MM.1S (cell line): ENCODE data around the gene OPRL1.
A peak's percentile ranks its signal among the peaks of the same experiment; 100 is the strongest.

ENCODE experiments used
- DNase-seq: peaks from one replicate; pipeline ENCODE4 v3.0.0-alpha.2; 2015
- H2AFZ ChIP-seq: fragments of 300-600 bp; sonication (generic); 2 replicates; pipeline ENCODE4 v1.6.0; 2016; ENCODE audit warnings: antibody characterized with exemption, low read length
- H3F3A ChIP-seq: fragments of 300-600 bp; sonication (generic); 2 replicates; pipeline ENCODE4 v1.6.1; 2016; ENCODE audit warnings: mild to moderate bottlenecking, antibody characterized with exemption, low read length, moderate library complexity, mixed read lengths; ENCODE audit not compliant: insufficient read depth
- H3K27ac ChIP-seq: fragments of 300-600 bp; sonication (generic); 2 replicates; pipeline ENCODE4 v1.5.1; 2016; ENCODE audit warnings: mild to moderate bottlenecking, low read length
- H3K27me3 ChIP-seq: fragments of 300-600 bp; sonication (generic); replicated peaks from 2 replicates; pipeline ENCODE4 v1.6.0; 2016; ENCODE audit warnings: low read length; ENCODE audit not compliant: insufficient read depth
- H3K36me3 ChIP-seq: fragments of 300-600 bp; sonication (generic); replicated peaks from 2 replicates; pipeline ENCODE4 v1.6.1; 2016; ENCODE audit warnings: mild to moderate bottlenecking, low read length, mixed read lengths; ENCODE audit not compliant: insufficient read depth
- H3K4me1 ChIP-seq: fragments of 300-600 bp; sonication (generic); 2 replicates; pipeline ENCODE4 v1.6.1; 2016; ENCODE audit warnings: low read length, mixed read lengths
- H3K4me2 ChIP-seq: fragments of 300-600 bp; sonication (generic); 2 replicates; pipeline ENCODE4 v1.6.0; 2016; ENCODE audit warnings: low read depth, low read length
- H3K4me3 ChIP-seq: fragments of 300-600 bp; sonication (generic); 2 replicates; pipeline ENCODE4 v1.5.1; 2016; ENCODE audit warnings: low read length, mixed read lengths
- H3K79me2 ChIP-seq: fragments of 300-600 bp; sonication (generic); 2 replicates; pipeline ENCODE4 v1.6.1; 2016; ENCODE audit warnings: mixed run types, low read length, mixed read lengths
- H3K9ac ChIP-seq: fragments of 300-600 bp; sonication (generic); 2 replicates; pipeline ENCODE4 v1.6.1; 2016; ENCODE audit warnings: low read length, mixed read lengths
- H3K9me2 ChIP-seq: fragments of 300-600 bp; sonication (generic); replicated peaks from 2 replicates; pipeline ENCODE4 v1.6.1; 2016; ENCODE audit warnings: mild to moderate bottlenecking, low read length, mixed read lengths; ENCODE audit not compliant: insufficient read depth
- H3K9me3 ChIP-seq: fragments of 300-600 bp; sonication (generic); replicated peaks from 2 replicates; pipeline ENCODE4 v1.6.1; 2016; ENCODE audit warnings: mild to moderate bottlenecking, low read length, mixed read lengths; ENCODE audit not compliant: insufficient read depth
- H4K20me1 ChIP-seq: fragments of 300-600 bp; sonication (generic); 2 replicates; pipeline ENCODE4 v1.6.1; 2016; ENCODE audit warnings: mild to moderate bottlenecking, low read length, moderate library complexity, mixed read lengths; ENCODE audit not compliant: insufficient read depth
- CTCF ChIP-seq: fragments of 300-600 bp; sonication (generic); IDR thresholded peaks from 2 replicates; pipeline ENCODE4 v1.5.1; 2016; ENCODE audit warnings: antibody characterized with exemption, low read length, mixed read lengths
- EZH2 ChIP-seq: fragments of 300-600 bp; sonication (generic); optimal IDR thresholded peaks from 2 replicates; pipeline ENCODE3; 2017; ENCODE audit warnings: low read depth, mild to moderate bottlenecking, antibody characterized with exemption, low read length, mixed read lengths
- EZH2phosphoT487 ChIP-seq: fragments of 300-600 bp; sonication (generic); IDR thresholded peaks from 2 replicates; pipeline ENCODE4 v1.6.1; 2018; ENCODE audit warnings: antibody characterized with exemption, low read length

OPRL1 gene

GRCh38 chr20:64041781-64042053, 38.2 kb upstream of the OPRL1 start:
- no peak overlapping the region for H3K27ac ChIP-seq
- H3K4me1 ChIP-seq = no peaks in the 10 kb centered on the region
- DNase-seq = no peak
- H3K9me2 ChIP-seq = no peaks in the 10 kb centered on the region
- peaks cover 71% of the 10 kb centered on the region for H3K27me3 ChIP-seq
- no peaks in the 10 kb centered on the region for H3K9me3 ChIP-seq
- no peak overlapping the region; the same call in 1 of the 2 replicates for H3K4me3 ChIP-seq
- H3F3A ChIP-seq = no peaks in the 10 kb centered on the region
- H3K9ac ChIP-seq = no peak overlapping the region
- TF ChIP-seq EZH2 (no peak), CTCF (no peak), EZH2phosphoT487 (no peak)
- peak overlapping the region; percentile 92; the same call in 1 of the 2 replicates for H3K4me2 ChIP-seq
- peak overlapping the region; percentile 70; the same call in 1 of the 2 replicates for H2AFZ ChIP-seq
- no peaks in the 10 kb centered on the region for H4K20me1 ChIP-seq
- H3K36me3 ChIP-seq = no peaks in the 10 kb centered on the region
- no peaks in the 10 kb centered on the region for H3K79me2 ChIP-seq

- no peaks in the 10 kb centered on the region for H3K36me3 ChIP-seq
- no peak for DNase-seq
- H3K9ac ChIP-seq = peak overlapping the region; percentile 48; the same call in 1 of the 2 replicates
- peak overlapping the region; percentile 92 for H3K4me2 ChIP-seq
- H3K4me1 ChIP-seq = no peaks in the 10 kb centered on the region
- H3K9me3 ChIP-seq = no peaks in the 10 kb centered on the region
- peak overlapping the region; percentile 70 for H2AFZ ChIP-seq
- no peaks in the 10 kb centered on the region for H3K79me2 ChIP-seq
- H4K20me1 ChIP-seq = no peaks in the 10 kb centered on the region
- no peak for TF ChIP-seq CTCF
- peak; percentile 98 for TF ChIP-seq EZH2
- TF ChIP-seq EZH2phosphoT487 = no peak
- peak overlapping the region; percentile 63 for H3K4me3 ChIP-seq
- H3K27me3 ChIP-seq = peaks cover 73% of the 10 kb centered on the region
- H3K9me2 ChIP-seq = no peaks in the 10 kb centered on the region
- H3F3A ChIP-seq = no peaks in the 10 kb centered on the region
- H3K27ac ChIP-seq = no peak overlapping the region
Observed at GRCh38 chr20:64042054-64042781, 37.7 kb upstream of the OPRL1 start.

- H3K9me2 ChIP-seq = no peaks in the 10 kb centered on the region
- H3F3A ChIP-seq = no peaks in the 10 kb centered on the region
- no peaks in the 10 kb centered on the region for H3K79me2 ChIP-seq
- H3K4me3 ChIP-seq = no peak overlapping the region
- no peaks in the 10 kb centered on the region for H3K4me1 ChIP-seq
- TF ChIP-seq EZH2 = no peak
- TF ChIP-seq CTCF = no peak
- no peak for TF ChIP-seq EZH2phosphoT487
- H2AFZ ChIP-seq = no peak overlapping the region
- no peaks in the 10 kb centered on the region for H3K9me3 ChIP-seq
- H3K4me2 ChIP-seq = no peak overlapping the region
- H3K27ac ChIP-seq = no peak overlapping the region
- peaks cover 82% of the 10 kb centered on the region for H3K27me3 ChIP-seq
- H3K9ac ChIP-seq = no peak overlapping the region
- DNase-seq = no peak
- H4K20me1 ChIP-seq = no peaks in the 10 kb centered on the region
- H3K36me3 ChIP-seq = no peaks in the 10 kb centered on the region
Observed at GRCh38 chr20:64043768-64044167, 36.1 kb upstream of the OPRL1 start.
